GM12892 (cell line): ENCODE measurements around the gene FAU.

ENCODE experiments used
- POLR2A ChIP-seq: IDR thresholded peaks from 2 replicates; pipeline ENCODE4 v1.6.1; 2011; ENCODE audit warnings: low read depth, low read length, control low read depth
- POLR2AphosphoS5 ChIP-seq: IDR thresholded peaks from 2 replicates; pipeline ENCODE4 v1.6.1; 2011; ENCODE audit warnings: low read depth, low read length, control low read depth
- TAF1 ChIP-seq: IDR thresholded peaks from 2 replicates; pipeline ENCODE4 v1.6.1; 2011; ENCODE audit warnings: low read depth, mild to moderate bottlenecking, control low read depth, low read length, borderline replicate concordance

DNA sequence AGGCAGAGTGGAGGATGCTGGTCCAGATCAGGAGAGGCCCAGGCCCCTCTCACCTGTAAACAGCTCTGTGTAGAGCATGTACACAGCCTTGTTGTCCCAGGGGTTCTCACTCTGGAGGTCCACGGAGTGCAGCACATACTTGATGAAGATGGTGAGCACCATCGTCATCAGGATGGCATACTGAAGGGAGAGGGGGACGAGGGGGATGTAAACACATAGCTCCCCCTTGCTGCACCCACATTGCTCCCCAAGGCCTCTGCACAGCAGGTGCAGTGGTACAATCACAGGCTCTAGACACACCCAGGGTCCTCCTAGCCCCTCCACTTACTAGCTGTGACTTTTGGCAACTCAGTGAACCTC, 9.5 kb upstream of the FAU start:
- TF ChIP-seq POLR2A (no peak), TAF1 (no peak), POLR2AphosphoS5 (no peak)
